ENCODE data around the gene FAM193A.

DNA sequence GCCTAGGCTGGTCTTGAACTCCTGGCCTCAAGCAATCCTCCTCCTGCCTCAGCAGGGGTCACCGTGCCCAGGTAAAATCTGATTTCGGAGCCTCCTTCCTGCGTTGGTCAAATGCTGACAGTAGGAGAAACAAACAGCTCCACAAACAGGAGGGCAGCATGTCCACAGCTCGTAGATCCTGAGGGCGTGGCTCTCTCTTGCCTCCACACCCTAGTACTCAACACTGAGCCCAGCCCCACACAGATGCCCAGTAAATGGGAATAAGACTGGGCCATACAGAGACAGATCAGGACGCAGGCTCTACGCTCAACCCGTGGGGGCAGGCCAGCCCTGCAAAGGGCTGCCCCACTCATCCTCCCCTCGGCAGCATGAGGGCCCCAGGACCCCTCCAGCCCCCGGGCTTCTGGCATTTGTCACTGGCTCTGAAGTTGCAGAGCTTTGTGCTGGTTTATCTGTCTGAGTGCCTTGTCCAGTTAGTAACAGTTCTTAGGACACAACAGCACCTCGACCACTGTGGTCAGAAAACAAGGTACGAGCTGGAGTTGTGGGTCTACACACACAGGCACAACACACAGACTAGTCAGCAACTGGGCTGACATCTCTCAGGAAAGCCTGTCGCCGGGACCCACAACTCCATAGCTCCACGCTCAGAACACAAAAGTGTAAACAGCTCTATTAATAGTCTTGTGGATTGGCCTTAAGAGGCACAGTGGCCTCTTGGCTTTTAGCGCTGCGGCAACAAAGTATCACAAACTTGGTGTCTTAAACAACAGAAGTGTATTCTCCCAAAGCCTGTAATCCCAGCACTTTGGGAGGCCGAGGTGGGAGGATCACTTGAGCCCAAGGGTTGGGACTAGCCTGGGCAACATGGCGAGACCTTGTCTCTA, 214.5 kb downstream of the FAM193A start:
- TF ChIP-seq, protein P1, sequence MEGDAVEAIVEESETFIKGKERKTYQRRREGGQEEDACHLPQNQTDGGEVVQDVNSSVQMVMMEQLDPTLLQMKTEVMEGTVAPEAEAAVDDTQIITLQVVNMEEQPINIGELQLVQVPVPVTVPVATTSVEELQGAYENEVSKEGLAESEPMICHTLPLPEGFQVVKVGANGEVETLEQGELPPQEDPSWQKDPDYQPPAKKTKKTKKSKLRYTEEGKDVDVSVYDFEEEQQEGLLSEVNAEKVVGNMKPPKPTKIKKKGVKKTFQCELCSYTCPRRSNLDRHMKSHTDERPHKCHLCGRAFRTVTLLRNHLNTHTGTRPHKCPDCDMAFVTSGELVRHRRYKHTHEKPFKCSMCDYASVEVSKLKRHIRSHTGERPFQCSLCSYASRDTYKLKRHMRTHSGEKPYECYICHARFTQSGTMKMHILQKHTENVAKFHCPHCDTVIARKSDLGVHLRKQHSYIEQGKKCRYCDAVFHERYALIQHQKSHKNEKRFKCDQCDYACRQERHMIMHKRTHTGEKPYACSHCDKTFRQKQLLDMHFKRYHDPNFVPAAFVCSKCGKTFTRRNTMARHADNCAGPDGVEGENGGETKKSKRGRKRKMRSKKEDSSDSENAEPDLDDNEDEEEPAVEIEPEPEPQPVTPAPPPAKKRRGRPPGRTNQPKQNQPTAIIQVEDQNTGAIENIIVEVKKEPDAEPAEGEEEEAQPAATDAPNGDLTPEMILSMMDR (IDR thresholded peaks at IDR 0.05; ENCODE audit: insufficient read depth, low read length, poor library complexity, severe bottlenecking) = no peak
- TF ChIP-seq EZH2phosphoT487 (conservative IDR thresholded peaks at IDR 0.05; ENCODE audit: low read length) = no peak

All from SU-DHL-6 (cell line).